Glutamatergic neuron (in vitro differentiated cells): ENCODE results near the gene PSD4. TPM values are rescaled to one million over a fixed set of nuclear protein-coding genes. Genes with fewer than 3 reads are reported as not detected.
A peak's percentile ranks its signal among the peaks of the same experiment; 100 is the strongest.

Experiments
- DNase-seq: peaks from one replicate; pipeline ENCODE4 v3.0.0; 2022
- H3K27ac Mint-ChIP-seq: one replicate; pipeline ENCODE4 v1.8.0; 2020; ENCODE audit warnings: mild to moderate bottlenecking, mixed read lengths, inconsistent platforms; ENCODE audit not compliant: unreplicated experiment
- H3K27me3 Mint-ChIP-seq: one replicate; pipeline ENCODE4 v1.8.0; 2020; ENCODE audit warnings: mild to moderate bottlenecking, moderate library complexity, mixed read lengths, inconsistent platforms; ENCODE audit not compliant: unreplicated experiment
- H3K36me3 Mint-ChIP-seq: one replicate; pipeline ENCODE4 v1.8.0; 2020; ENCODE audit warnings: mild to moderate bottlenecking, mixed read lengths, inconsistent platforms; ENCODE audit not compliant: unreplicated experiment
- H3K4me1 Mint-ChIP-seq: one replicate; pipeline ENCODE4 v1.8.0; 2020; ENCODE audit warnings: mild to moderate bottlenecking, low read depth, mixed read lengths, inconsistent platforms; ENCODE audit not compliant: unreplicated experiment
- H3K4me3 Mint-ChIP-seq: one replicate; pipeline ENCODE4 v1.8.0; 2020; ENCODE audit warnings: mild to moderate bottlenecking, mixed read lengths, inconsistent platforms; ENCODE audit not compliant: unreplicated experiment
- H3K9me3 Mint-ChIP-seq: one replicate; pipeline ENCODE4 v1.8.0; 2020; ENCODE audit warnings: mild to moderate bottlenecking, moderate library complexity, mixed read lengths, inconsistent platforms; ENCODE audit not compliant: unreplicated experiment
- total RNA-seq: library from RNA; stranded (reverse); fragmentation: NEBNext Ultra II Directional; extraction: Animal tissue kit (Norgen Biotek cat#: 25700); gene quantifications from one replicate; pipeline ENCODE4 v1.2.1, GENCODE V29; 2021; ENCODE audit not compliant: unreplicated experiment
- TF ChIP-seq, protein P1 (sequence below): fragments of 200-600 bp; sonication (generic); IDR thresholded peaks from one replicate; pipeline ENCODE4 v1.5.0; 2021; ENCODE audit not compliant: partially characterized antibody, unreplicated experiment

Gene PSD4
- total RNA-seq, 1 donor from 2014 or later, result 1.2 TPM

DNA sequence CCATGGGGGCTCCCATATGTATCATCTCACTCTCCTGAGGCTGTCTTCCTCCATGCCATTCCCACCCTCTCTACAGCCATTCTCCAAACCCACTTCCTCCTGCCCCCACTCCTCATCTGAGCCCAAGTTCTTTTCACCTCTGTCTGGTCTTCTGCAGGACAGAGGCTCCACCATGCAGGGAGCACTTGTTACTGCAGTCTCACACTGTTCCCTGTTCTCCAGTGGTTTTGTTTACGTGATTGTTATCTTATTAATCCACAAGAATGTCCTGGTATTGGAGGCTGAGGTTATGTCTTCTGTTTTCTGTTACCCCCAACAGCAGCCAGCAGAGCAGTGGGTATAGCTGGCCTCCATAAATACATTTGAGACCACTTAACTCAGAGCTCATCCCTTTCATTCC is 53.5 kb downstream of the PSD4 start:
- DNase-seq, result no peak
- peaks cover 2% of the 10 kb centered on the region for H3K27me3 Mint-ChIP-seq
- peaks cover 2% of the 10 kb centered on the region for H3K9me3 Mint-ChIP-seq
- TF ChIP-seq, protein P1, sequence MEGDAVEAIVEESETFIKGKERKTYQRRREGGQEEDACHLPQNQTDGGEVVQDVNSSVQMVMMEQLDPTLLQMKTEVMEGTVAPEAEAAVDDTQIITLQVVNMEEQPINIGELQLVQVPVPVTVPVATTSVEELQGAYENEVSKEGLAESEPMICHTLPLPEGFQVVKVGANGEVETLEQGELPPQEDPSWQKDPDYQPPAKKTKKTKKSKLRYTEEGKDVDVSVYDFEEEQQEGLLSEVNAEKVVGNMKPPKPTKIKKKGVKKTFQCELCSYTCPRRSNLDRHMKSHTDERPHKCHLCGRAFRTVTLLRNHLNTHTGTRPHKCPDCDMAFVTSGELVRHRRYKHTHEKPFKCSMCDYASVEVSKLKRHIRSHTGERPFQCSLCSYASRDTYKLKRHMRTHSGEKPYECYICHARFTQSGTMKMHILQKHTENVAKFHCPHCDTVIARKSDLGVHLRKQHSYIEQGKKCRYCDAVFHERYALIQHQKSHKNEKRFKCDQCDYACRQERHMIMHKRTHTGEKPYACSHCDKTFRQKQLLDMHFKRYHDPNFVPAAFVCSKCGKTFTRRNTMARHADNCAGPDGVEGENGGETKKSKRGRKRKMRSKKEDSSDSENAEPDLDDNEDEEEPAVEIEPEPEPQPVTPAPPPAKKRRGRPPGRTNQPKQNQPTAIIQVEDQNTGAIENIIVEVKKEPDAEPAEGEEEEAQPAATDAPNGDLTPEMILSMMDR, result no peak
- H3K4me1 Mint-ChIP-seq, result peaks cover 3% of the 10 kb centered on the region
- H3K27ac Mint-ChIP-seq, result no peak overlapping the region
- no peaks in the 10 kb centered on the region for H3K36me3 Mint-ChIP-seq
- peak overlapping the region; percentile 22 for H3K4me3 Mint-ChIP-seq

DNA sequence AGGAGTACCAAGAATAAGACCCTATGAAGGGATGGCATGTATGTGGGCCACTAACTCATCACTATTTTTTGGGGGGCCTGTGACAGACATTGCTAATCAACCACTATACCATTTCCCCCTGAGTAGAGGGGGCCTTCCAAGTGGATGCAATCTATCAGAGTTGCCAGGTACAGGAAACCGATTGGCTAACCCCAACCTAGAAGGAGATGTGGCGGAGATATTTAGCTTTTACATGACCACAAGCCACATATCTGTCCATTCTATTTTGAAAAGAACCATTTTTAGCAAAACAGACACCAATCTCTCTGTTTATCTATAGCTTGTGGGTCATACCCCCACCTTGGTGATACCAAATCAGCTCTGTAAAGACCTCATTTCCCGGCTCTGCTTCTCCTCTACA is 53.9 kb downstream of the PSD4 start:
- Mint-ChIP-seq H3K4me3 (no peak overlapping the region), H3K4me1 (peaks cover 3% of the 10 kb centered on the region)

DNA sequence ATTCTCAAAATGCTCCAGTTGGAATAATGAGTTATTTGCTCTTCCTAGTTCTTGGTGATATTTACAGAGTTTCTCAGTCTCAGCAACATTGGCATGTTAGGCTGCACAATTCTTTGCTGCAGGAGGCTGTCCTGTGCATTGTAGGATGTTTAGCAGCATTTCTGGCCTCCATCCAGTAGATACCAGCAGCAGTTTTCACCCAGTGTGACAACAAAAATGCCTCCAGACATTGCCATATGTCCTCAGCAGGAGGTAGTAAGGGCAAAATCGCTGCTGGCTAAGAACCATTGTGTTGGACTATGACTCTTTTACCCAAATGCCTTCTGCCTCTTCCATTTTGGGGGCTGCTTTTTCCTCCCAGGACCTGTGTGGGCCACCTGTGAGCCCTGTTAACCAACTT is 54.6 kb downstream of the PSD4 start:
- DNase-seq, result no peak
- H3K4me3 Mint-ChIP-seq, result no peak overlapping the region
- H3K9me3 Mint-ChIP-seq, result peaks cover 2% of the 10 kb centered on the region
- TF ChIP-seq, protein P1, result no peak
- H3K4me1 Mint-ChIP-seq, result peaks cover 3% of the 10 kb centered on the region
- peaks cover 2% of the 10 kb centered on the region for H3K27me3 Mint-ChIP-seq
- H3K27ac Mint-ChIP-seq, result no peak overlapping the region
- no peaks in the 10 kb centered on the region for H3K36me3 Mint-ChIP-seq

More for the DNA sequence above, 53.9 kb downstream of the PSD4 start:
- TF ChIP-seq, protein P1, result no peak
- Mint-ChIP-seq H3K9me3 (peaks cover 2% of the 10 kb centered on the region), H3K36me3 (no peaks in the 10 kb centered on the region), H3K27ac (no peak overlapping the region), H3K27me3 (peaks cover 2% of the 10 kb centered on the region)
- no peak for DNase-seq

DNA sequence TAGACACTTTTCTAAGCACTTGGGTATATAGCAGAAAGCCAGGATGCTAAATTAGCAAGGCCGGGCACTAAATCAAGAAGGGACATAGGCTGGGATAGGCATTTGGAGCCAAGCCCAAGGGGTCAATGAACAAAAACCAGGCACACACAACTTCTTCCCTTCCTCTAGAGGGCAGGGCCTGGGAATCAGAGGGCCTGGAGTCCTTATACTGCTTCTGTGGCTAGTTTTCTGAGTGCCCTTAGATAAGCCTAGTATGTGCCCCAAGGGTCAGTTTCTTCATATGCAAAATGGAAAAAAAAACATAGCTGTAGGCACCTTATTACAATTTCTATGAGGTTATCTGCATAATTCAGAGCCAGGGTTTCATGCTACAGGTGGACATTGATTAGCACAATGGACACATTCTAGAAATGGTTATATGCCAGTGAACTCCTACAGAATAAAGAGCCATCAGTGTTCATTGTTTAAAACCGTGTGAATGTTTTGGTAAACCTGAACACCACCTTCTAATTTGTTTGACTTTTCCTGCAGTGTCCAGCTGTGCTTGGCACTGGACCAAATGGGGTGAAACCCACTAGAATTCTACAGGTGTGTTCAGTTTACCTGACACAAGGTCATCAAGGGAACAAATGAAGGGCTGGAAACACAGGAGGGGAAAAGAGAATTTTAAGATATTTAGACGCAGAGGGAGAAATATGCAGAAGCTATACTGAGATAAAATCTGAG is 55.4 kb downstream of the PSD4 start:
- Mint-ChIP-seq H3K36me3 (no peaks in the 10 kb centered on the region), H3K4me3 (no peak overlapping the region), H3K27ac (no peak overlapping the region), H3K27me3 (peaks cover 2% of the 10 kb centered on the region), H3K4me1 (peaks cover 3% of the 10 kb centered on the region), H3K9me3 (peaks cover 2% of the 10 kb centered on the region)
- no peak for DNase-seq
- TF ChIP-seq, protein P1, result no peak

DNA sequence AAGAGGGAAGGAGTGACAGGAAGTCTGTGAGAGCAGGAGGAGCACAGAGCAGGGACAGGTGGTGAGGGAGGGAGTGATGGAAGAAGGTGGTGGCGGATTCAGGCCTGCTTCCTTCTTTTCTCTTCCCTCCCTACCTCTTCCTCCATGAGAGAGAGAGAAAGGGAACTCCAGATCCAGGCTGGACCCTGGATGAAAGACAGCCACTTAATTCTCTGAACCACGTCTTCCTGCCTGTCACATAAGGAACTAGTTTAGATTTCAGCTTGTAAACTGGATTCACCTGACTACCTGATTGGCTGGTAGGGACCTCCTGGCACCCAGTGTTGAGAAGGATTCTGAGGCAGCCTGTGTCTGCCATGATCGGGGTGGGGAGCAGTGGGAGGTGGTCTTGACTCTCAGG is 56.0 kb downstream of the PSD4 start:
- Mint-ChIP-seq H3K36me3 (no peaks in the 10 kb centered on the region), H3K27me3 (peaks cover 2% of the 10 kb centered on the region), H3K27ac (no peak overlapping the region), H3K4me3 (no peak overlapping the region), H3K4me1 (peaks cover 3% of the 10 kb centered on the region), H3K9me3 (peaks cover 3% of the 10 kb centered on the region)
- TF ChIP-seq, protein P1, result no peak
- DNase-seq, result no peak
